GM06990 (cell line): Measurements from ENCODE around the gene SECISBP2.

Experiments used
- DNase-seq: peaks from one replicate; pipeline ENCODE4 v3.0.0-alpha.2; 2011; ENCODE audit not compliant: insufficient read length; ENCODE audit errors: extremely low read depth
- H3K27me3 ChIP-seq: replicated peaks from 2 replicates; pipeline ENCODE4 v1.6.0; 2011; ENCODE audit warnings: low read length; ENCODE audit not compliant: control insufficient read depth, insufficient read depth
- H3K36me3 ChIP-seq: 2 replicates; pipeline ENCODE4 v1.5.1; 2011; ENCODE audit warnings: low read length; ENCODE audit not compliant: control insufficient read depth, insufficient read depth
- H3K4me3 ChIP-seq: replicated peaks from 2 replicates; pipeline ENCODE4 v1.5.1; 2011; ENCODE audit warnings: low read depth, mild to moderate bottlenecking, control low read depth, low read length
- CTCF ChIP-seq: IDR thresholded peaks from 2 replicates; pipeline ENCODE4 v1.5.1; 2011; ENCODE audit warnings: low read length, control low read depth, mild to moderate bottlenecking, inconsistent platforms; ENCODE audit not compliant: insufficient read depth, poor library complexity, severe bottlenecking

Gene SECISBP2

GRCh38 chr9:89309166-89309565 lies 9.1 kb upstream of the SECISBP2 start:
- no peak for DNase-seq
- no peak for TF ChIP-seq CTCF
- no peaks in the 10 kb centered on the region for H3K27me3 ChIP-seq
- no peaks in the 10 kb centered on the region for H3K36me3 ChIP-seq
- H3K4me3 ChIP-seq = no peak overlapping the region; the same call in 1 of the 2 replicates

- no peak for DNase-seq
- Histone ChIP-seq H3K36me3 (no peaks in the 10 kb centered on the region), H3K4me3 (peak overlapping the region; percentile 86), H3K27me3 (no peaks in the 10 kb centered on the region)
- TF ChIP-seq CTCF = no peak
These were observed 8.5 kb upstream of the SECISBP2 start for GRCh38 chr9:89309608-89310474.

- peak; percentile 100 for DNase-seq
- H3K36me3 ChIP-seq = no peaks in the 10 kb centered on the region; the same call in 1 of the 2 replicates
- no peaks in the 10 kb centered on the region for H3K27me3 ChIP-seq
- peak within 1 kb of the TSS; percentile 98 for H3K4me3 ChIP-seq
- no peak for TF ChIP-seq CTCF
These were observed 7.6 kb upstream of the SECISBP2 start, which contains the start of gene CKS2 for GRCh38 chr9:89310475-89311345. Gene CKS2 (plus strand): TSS chr9:89311195. CDS start chr9:89311293, 98 bp downstream.

GRCh38 chr9:89311346-89312221 lies 6.7 kb upstream of the SECISBP2 start:
- H3K27me3 ChIP-seq = no peaks in the 10 kb centered on the region
- no peak for DNase-seq
- H3K36me3 ChIP-seq = no peaks in the 10 kb centered on the region; the same call in 1 of the 2 replicates
- no peak for TF ChIP-seq CTCF
- peak overlapping the region; percentile 98 for H3K4me3 ChIP-seq

- H3K27me3 ChIP-seq = no peaks in the 10 kb centered on the region
- no peak for TF ChIP-seq CTCF
- no peak for DNase-seq
- H3K4me3 ChIP-seq = peak overlapping the region; percentile 98
- H3K36me3 ChIP-seq = no peaks in the 10 kb centered on the region; the same call in 1 of the 2 replicates
These were observed 6.1 kb upstream of the SECISBP2 start for GRCh38 chr9:89312222-89312571.
